ENCODE measurements around the gene MPPED2. TPM values are rescaled to one million over a fixed set of nuclear protein-coding genes. Genes with fewer than 3 reads are reported as not detected.

The MPPED2 gene
- total RNA-seq, 1 experiment from 2014 or later = 4.7 TPM

GRCh38 chr11:30483056-30483455 is 103.1 kb downstream of the MPPED2 start:
- whole genome bisulfite sequencing (ENCODE audit: extremely low coverage, insufficient read length, low lambda C conversion rate) = no CpG with 5 or more reads among the region's 3 CpGs

More at GRCh38 chr11:30483056-30483455, 103.1 kb downstream of the MPPED2 start:
- H2AFZ ChIP-seq (ENCODE audit: low read length) = no peak overlapping the region
- no peaks in the 10 kb centered on the region for H3K9me3 ChIP-seq (ENCODE audit: control insufficient read depth, low read depth, low read length)
- H3K4me3 Mint-ChIP-seq = no peak overlapping the region
- no peak overlapping the region for H2BK5ac ChIP-seq (ENCODE audit: insufficient read length, low read length)
- H3K27me3 ChIP-seq (ENCODE audit: insufficient read depth, low read length) = no peaks in the 10 kb centered on the region
- H3K9ac ChIP-seq (ENCODE audit: extremely low read depth, insufficient read length, low read length) = no peak overlapping the region
- no peaks in the 10 kb centered on the region for H4K20me1 ChIP-seq (ENCODE audit: control insufficient read depth, insufficient read depth, insufficient read length)
- H2BK15ac ChIP-seq (ENCODE audit: low read depth, low read length) = no peak overlapping the region
- H3K79me2 ChIP-seq (ENCODE audit: insufficient read depth, low read length) = no peaks in the 10 kb centered on the region
- H3K27ac Mint-ChIP-seq = peak overlapping the region in 1 of 3 experiments; percentile 31; a peak in 3 of 7 replicates
- peaks cover 11% of the 10 kb centered on the region; the same call in 1 of the 2 replicates for H3K4me1 ChIP-seq (ENCODE audit: insufficient read depth, low read length)
- no peak overlapping the region for H3K27ac ChIP-seq (ENCODE audit: insufficient read length, low read depth, low read length)
- H3K9me3 Mint-ChIP-seq = no peaks in the 10 kb centered on the region
- no peaks in the 10 kb centered on the region for H3K27me3 Mint-ChIP-seq (ENCODE audit: low read depth)
- H3K23ac ChIP-seq (ENCODE audit: insufficient read length, low read depth, low read length) = no peak overlapping the region
- no peak overlapping the region for H3T11ph ChIP-seq (ENCODE audit: low read length)
- no peak overlapping the region for H2BK120ac ChIP-seq (ENCODE audit: low read depth, low read length, poor library complexity, severe bottlenecking)
- no peak overlapping the region for H4K5ac ChIP-seq (ENCODE audit: insufficient read length, low read depth, low read length)
- no peak overlapping the region for H4K91ac ChIP-seq (ENCODE audit: insufficient read length, low read depth, low read length)
- H2AK5ac ChIP-seq (ENCODE audit: insufficient read length, low read length) = no peak overlapping the region
- H3K18ac ChIP-seq (ENCODE audit: insufficient read length, low read depth, low read length) = no peak overlapping the region
- H3K4ac ChIP-seq (ENCODE audit: low read depth, low read length) = no peak overlapping the region
- H3K56ac ChIP-seq (ENCODE audit: insufficient read length, low read depth, low read length) = no peak overlapping the region
- H3K4me1 Mint-ChIP-seq = peaks cover 42 to 45% of the 10 kb centered on the region in 2 experiments
- TF ChIP-seq CTCF (conservative IDR thresholded peaks at IDR 0.05) = no peak
- no peak overlapping the region for H4K8ac ChIP-seq (replicated peaks; ENCODE audit: insufficient read length, low read depth, low read length)
- no peak overlapping the region for H2BK12ac ChIP-seq (ENCODE audit: insufficient read length, low read depth, low read length)
- H3K79me1 ChIP-seq (ENCODE audit: insufficient read depth, low read depth, low read length, poor library complexity, severe bottlenecking) = no peaks in the 10 kb centered on the region
- no peak for DNase-seq
- H3K14ac ChIP-seq (ENCODE audit: insufficient read depth, low read length) = no peak overlapping the region
- H3K36me3 Mint-ChIP-seq (ENCODE audit: insufficient read depth in 1 of 3, low read depth in 3 of 3) = no peaks in the 10 kb centered on the region
- no peak overlapping the region for H3K4me2 ChIP-seq (ENCODE audit: insufficient read depth, insufficient read length, low read length)
- no peaks in the 10 kb centered on the region for H3K23me2 ChIP-seq (ENCODE audit: insufficient read length, low read depth, low read length, poor library complexity, severe bottlenecking)
- no peak overlapping the region for H2BK20ac ChIP-seq (ENCODE audit: low read depth, low read length, poor library complexity, severe bottlenecking)

All from H9 (cell line).